Pancreas (tissue), 10 donors: ENCODE results near the gene TBCK. TPM values are rescaled to one million over a fixed set of nuclear protein-coding genes. Genes with fewer than 3 reads are reported as not detected.
A peak's percentile ranks its signal among the peaks of the same experiment; 100 is the strongest.

Experiments
- ATAC-seq, 4 donors: fragments of 200-7000 bp; cut with Tn5 transposase; one replicate each; pipeline versions ENCODE4 v1.8.0 to v1.9.1; 2020; ENCODE audit warnings: mild to moderate bottlenecking in 4 of 4, moderate library complexity in 4 of 4
- DNase-seq, 6 donors: peaks; one replicate each; pipeline ENCODE4 v3.0.0-alpha.2; 2020
- FAIRE-seq: peaks from 2 replicates; lab custom pipeline; 2012; peaks lifted over from hg19 to GRCh38; lab: Jason Lieb, UNC
- H3K27ac ChIP-seq, 4 donors: fragments of 200-600 bp; sonication (generic); 1 replicate in 3 of 4; 2 replicates in 1 of 4; pipeline versions ENCODE4 v1.5.0 to v1.8.0; 2020
- H3K27me3 ChIP-seq, 4 donors: fragments of 200-600 bp; one replicate each; pipeline ENCODE4 v1.8.0; 2021
- H3K36me3 ChIP-seq, 3 donors: fragments of 200-600 bp; sonication (generic) in 1 of 3; one replicate each; pipeline versions ENCODE4 v1.5.0 to v1.8.0; 2020 to 2021
- H3K4me1 ChIP-seq, 3 donors: fragments of 200-600 bp; one replicate each; pipeline ENCODE4 v1.8.0; 2021
- H3K4me3 ChIP-seq, 4 donors: fragments of 200-600 bp; sonication (generic) in 2 of 4; one replicate each; pipeline versions ENCODE4 v1.5.0 to v1.8.0; 2020 to 2021
- H3K9me3 ChIP-seq, 4 donors: fragments of 200-600 bp; one replicate each; pipeline ENCODE4 v1.8.0; 2021
- CTCF ChIP-seq, 4 donors: fragments of 200-600 bp; sonication (generic) in 3 of 4; IDR thresholded peaks; one replicate each; pipeline versions ENCODE4 v1.5.0 to v1.8.0; 2021; ENCODE audit warnings: antibody characterized with exemption in 4 of 4
- WGBS, 2 donors: extraction: QIAGEN DNeasy Blood & Tissue Kit; methylation state at CpG; one replicate each; pipeline ENCODE4 v1.1.7; 2013; 5-methylcytosine and 5-hydroxymethylcytosine counted together
- intact Hi-C, 3 donors: fragments of 100-400 bp; cut with DNase I; formaldehyde crosslinking; loops; one replicate each; pipeline versions ENCODE4 v1.11.1 to v1.14.2; 2022
- polyA plus RNA-seq, 2 donors: library from polyadenylated mRNA; stranded (reverse); fragments of 200-250 nt; gene quantifications; one replicate each; pipeline ENCODE4 v1.2.3, GENCODE V29; 2013
- total RNA-seq, 6 donors: library from RNA; stranded (reverse); fragmentation: NEBNext Ultra II Directional in 4 of 6; extraction: Animal tissue kit (Norgen Biotek cat#: 25700) in 4 of 6; gene quantifications; one replicate each; pipeline versions ENCODE4 v1.2.1 to v1.2.4, GENCODE V29; 2021 to 2023
- donor health status: healthy with polysubstance abuse.
- donor health status: DM: no; HTN: no; CAD: no; lungs with moderate emphysema.
- donor health status: DM: no; HTN: no; CAD: no.
- donor health status: control.
- donor health status: control.
- donor health status: Bipolar disorder and iron deficiency.
- donor health status: DM: yes; HTN: yes; CAD: no.
- donor health status: DM: no; HTN: no; CAD: no.
- donor health status: DM: no; HTN: no; CAD: no.
- donor health status: DM: yes; HTN: yes; CAD: no.

The TBCK gene
- total and polyA plus RNA-seq, 8 donors: 5.3 to 35.1 (median 12.5) TPM

DNA sequence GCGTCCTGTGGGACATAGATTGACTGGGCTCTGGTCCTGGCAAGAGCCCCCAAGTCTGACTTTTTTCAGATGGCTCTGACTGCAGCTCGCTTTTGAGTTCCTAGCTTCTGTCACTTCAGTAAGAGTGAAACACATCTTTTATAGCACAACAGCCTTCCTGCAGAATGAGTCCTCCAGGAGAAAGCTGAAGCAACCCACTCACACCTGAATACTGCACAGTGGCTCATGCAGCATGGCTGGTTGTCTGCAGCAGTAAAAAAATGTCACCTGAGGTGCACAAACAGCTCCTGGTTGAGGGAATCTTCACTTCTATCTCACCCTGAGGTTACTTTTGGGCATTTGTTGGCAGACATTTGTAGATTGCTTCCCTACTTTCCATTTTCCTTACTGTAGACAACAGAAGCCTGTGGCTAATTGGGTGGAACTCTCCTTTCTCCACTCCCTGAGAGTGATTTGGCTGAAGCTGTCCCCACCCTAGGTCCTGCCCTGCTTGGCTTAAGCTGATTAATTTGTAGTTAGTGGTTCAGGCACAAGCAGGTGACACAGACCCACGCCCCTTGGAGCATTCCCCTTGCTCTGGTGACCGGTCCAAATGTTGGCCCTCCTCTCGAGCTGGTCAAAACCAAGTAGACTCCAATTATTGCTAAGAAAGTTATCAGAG is 321.0 kb downstream of the TBCK start:
- ATAC-seq (no peak), DNase-seq (no peak), FAIRE-seq (no peak)
- intact Hi-C loops: no loop called here
- H3K36me3 ChIP-seq: no peaks in the 10 kb centered on the region
- H3K27ac ChIP-seq: no peak overlapping the region
- H3K27me3 ChIP-seq: no peaks in the 10 kb centered on the region
- H3K9me3 ChIP-seq: no peaks in the 10 kb centered on the region
- H3K4me1 ChIP-seq: peaks cover 0 to 6% (median 0%) of the 10 kb centered on the region in 3 donors
- WGBS, 2 donors: 74 to 76% methylated on average over 5 of the region's 5 CpGs
- TF ChIP-seq CTCF (IDR thresholded peaks at IDR 0.05): no peak
- H3K4me3 ChIP-seq: no peak overlapping the region

GRCh38 chr4:105994061-105994460 is 321.9 kb downstream of the TBCK start:
- Histone ChIP-seq H3K4me3 (no peak overlapping the region), H3K27ac (no peak overlapping the region), H3K4me1 (peaks cover 0 to 6% (median 0%) of the 10 kb centered on the region in 3 donors), H3K36me3 (no peaks in the 10 kb centered on the region), H3K9me3 (no peaks in the 10 kb centered on the region), H3K27me3 (no peaks in the 10 kb centered on the region)
- DNase-seq (no peak), ATAC-seq (no peak), FAIRE-seq (no peak)
- TF ChIP-seq CTCF (IDR thresholded peaks at IDR 0.05): no peak
- 55 to 62% methylated on average over 6 of the region's 6 CpGs for WGBS, 2 donors
- intact Hi-C loops: no loop called here

- intact Hi-C loops: no loop called here
- Histone ChIP-seq H3K36me3 (no peaks in the 10 kb centered on the region), H3K27ac (no peak overlapping the region), H3K4me3 (no peak overlapping the region), H3K27me3 (no peaks in the 10 kb centered on the region), H3K9me3 (no peaks in the 10 kb centered on the region), H3K4me1 (peaks cover 0 to 6% (median 0%) of the 10 kb centered on the region in 3 donors)
- TF ChIP-seq CTCF (IDR thresholded peaks at IDR 0.05): no peak
- FAIRE-seq (no peak), DNase-seq (no peak), ATAC-seq (no peak)
- 85 to 89% methylated on average over 2 of the region's 2 CpGs for WGBS, 2 donors
Measured at GRCh38 chr4:105992641-105993305, 323.2 kb downstream of the TBCK start.

- WGBS, 2 donors: 89 to 90% methylated on average over 8 of the region's 8 CpGs
- H3K4me1 ChIP-seq: peaks cover 0 to 6% (median 0%) of the 10 kb centered on the region in 3 donors
- H3K27ac ChIP-seq: peak overlapping the region in 1 of 4 donors; percentile 62
- H3K9me3 ChIP-seq: no peaks in the 10 kb centered on the region
- no peak overlapping the region for H3K4me3 ChIP-seq
- DNase-seq (no peak), FAIRE-seq (no peak), ATAC-seq (no peak)
- intact Hi-C loops: no loop called here
- H3K27me3 ChIP-seq: no peaks in the 10 kb centered on the region
- no peak for TF ChIP-seq CTCF (IDR thresholded peaks at IDR 0.05)
- no peaks in the 10 kb centered on the region for H3K36me3 ChIP-seq
Measured at GRCh38 chr4:105991726-105992125, 324.3 kb downstream of the TBCK start.

Other genes with a start within 250 kb of the TBCK start
- 10 to 100 TPM; 16.6 to 26.4 (median 19.9) TPM for gene AIMP1, start 341 bp upstream of the TBCK start, total RNA-seq
- 10 to 100 TPM; 12.1 to 23.3 TPM for gene AIMP1, start 341 bp upstream of the TBCK start, polyA plus RNA-seq
- not detected for gene GIMD1, start 52.6 kb upstream of the TBCK start, total RNA-seq
- not detected for gene GIMD1, start 52.6 kb upstream of the TBCK start, polyA plus RNA-seq